ENCODE measurements around the gene ZFAND2A.
"Not testable (repeated sequence)": the region's sequence is repeated elsewhere in the genome, so short reads cannot be mapped to it uniquely, and the experiment has no call there.

ZFAND2A gene, protein sequence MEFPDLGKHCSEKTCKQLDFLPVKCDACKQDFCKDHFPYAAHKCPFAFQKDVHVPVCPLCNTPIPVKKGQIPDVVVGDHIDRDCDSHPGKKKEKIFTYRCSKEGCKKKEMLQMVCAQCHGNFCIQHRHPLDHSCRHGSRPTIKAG

DNA sequence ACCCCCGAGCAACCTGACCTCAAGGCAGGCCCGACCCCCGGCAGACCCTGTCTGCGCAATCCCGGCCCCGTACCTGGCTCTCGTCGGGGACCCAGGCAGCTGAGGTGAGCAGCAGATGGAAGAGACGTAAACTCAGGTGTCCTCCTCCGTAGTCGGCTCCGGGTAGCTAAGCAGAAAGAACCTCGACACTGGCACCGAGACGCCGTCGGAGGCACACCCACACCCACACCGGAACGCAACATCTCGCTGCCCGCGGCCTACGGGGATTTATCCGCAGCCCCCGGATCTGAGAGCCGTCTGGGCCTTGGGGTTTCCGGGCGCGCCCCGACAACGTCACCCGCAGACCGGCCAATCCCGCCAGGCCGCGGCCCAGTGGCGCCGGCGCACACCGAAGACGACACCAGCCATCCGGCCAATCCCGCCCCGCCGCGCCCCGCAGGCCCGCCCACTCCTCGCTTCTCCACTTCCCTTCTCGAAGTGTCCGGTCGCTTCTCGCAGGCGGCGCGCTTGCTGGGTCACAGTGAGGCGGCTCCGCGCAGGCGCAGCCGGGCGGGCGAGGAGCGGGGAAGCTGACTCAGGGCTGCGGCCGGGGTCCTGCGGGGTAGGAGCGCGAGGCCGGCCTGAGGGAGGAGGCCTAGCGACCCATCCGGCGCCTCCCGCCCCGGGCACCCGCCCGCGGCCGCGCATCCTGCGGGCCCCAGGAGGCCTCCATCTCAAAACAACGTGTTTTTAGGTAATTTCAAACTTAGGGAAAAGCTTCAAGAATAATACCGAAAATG, at the start of gene ZFAND2A:
ZFAND2A (minus strand) TSS at position 306 of the 779 bp plus-strand sequence. CDS start 1,984 bp downstream, outside the sequence.
- peak; percentile 98 for DNase-seq

DNA sequence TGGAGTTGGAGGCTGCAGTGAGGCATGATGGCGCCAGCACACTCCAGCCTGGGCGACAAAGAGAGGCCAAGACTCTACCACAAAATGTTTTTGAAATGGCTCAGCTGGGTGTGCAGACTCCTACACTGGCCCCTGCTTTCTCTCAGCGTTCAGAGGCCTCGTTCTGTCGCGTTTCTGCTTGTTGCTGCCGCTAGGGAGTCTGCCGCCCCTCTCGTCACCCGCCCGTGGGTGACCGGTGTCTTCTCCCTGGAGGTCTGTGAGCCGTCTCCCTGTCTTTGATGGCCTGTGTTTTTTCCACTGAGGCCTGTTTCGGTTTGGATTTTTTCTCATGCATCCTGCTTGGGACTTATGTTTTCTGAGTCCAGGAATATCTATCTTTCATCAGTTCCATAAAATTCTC, 49.1 kb upstream of the ZFAND2A start:
- DNase-seq = no peak

DNA sequence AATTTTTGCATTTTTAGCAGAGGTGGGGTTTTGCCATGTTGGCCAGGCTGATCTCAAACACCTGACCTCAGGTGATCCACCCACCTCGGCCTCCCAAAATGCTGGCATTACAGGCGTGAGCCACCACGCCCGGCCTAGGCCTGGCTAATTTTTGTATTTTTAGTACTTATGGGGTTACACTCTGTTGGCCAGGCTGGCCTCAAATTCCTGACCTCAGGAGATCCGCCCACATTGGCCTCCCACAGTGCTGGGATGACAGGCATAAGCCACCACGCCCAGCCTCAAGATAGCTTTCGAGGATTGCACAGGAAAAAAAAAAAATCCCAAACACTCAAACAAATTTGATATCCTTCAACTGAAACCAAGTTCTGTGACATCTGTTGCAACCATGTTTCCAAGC, 45.7 kb upstream of the ZFAND2A start:
- not testable (repeated sequence) for DNase-seq

DNA sequence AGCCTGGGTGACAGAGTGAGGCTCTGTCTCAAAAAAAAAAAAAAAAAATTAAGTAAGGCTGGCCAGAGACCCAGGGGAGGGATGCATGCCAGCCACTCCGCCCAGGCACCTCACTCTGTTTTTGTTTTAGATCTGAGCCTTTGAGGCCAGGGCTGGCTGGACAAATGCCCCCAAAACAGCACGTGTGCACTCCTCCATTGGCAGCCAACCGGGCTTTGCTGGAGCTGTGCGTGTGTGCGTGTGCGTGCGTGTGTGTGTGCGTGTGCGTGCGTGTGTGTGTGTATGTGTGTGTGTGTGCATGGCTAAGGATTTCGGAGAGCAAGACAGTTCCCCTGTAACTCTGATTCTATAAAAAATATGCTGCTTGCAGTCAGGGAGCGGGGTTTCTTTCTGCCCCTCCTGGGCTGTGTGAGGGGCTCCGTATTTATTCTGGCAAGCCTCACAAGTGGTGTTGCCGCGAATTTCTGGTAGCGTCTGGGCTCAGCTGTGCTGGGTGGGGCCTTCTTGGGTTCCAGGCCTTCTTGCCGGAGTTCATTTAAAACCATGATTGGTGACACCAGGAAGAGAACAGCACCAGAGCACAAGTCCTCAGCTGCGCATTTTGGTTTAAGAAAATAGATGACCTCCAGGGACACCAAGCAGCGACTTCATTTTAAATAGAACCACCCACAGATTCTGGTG, 44.6 kb upstream of the ZFAND2A start:
- no peak for DNase-seq

DNA sequence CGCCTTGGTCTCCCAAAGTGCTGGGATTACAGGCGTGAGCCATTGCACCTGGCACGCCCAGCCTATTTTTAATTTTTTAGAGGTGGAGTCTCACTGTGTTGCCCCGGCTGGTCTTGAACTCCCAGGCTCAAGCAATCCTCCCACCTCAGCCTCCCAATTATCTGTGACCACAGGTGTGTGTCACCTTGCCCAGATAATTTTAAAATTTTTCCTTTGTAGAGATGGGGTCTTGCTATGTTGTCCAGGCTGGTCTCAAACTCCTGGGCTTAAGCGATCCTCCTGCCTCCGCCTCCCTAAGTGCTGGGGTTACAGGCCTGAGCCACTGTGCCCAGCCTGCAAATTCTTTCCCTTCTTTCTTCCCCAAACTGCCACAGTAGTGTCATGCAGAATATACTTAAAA, 42.9 kb upstream of the ZFAND2A start:
- not testable (repeated sequence) for DNase-seq

DNA sequence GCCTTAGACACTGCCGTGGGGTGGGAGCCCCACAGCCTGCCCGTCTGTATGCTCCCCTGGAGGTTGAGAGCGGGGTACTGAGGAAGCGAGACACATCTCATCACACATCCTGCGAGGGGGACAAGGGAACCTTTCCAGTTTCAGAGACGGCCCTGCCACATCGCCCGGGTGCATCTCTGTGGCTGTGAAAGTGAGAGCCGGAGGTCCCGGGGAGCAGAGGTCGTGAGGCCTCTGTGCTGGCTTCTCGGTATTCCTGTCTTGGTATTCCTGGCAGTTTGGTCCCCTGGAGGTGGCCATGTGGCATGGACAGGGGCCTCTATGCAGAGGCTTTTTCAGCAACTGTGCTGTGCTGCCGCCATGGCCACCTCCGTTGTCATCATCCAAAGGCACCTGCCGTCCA, 41.9 kb upstream of the ZFAND2A start:
- no peak for DNase-seq

DNA sequence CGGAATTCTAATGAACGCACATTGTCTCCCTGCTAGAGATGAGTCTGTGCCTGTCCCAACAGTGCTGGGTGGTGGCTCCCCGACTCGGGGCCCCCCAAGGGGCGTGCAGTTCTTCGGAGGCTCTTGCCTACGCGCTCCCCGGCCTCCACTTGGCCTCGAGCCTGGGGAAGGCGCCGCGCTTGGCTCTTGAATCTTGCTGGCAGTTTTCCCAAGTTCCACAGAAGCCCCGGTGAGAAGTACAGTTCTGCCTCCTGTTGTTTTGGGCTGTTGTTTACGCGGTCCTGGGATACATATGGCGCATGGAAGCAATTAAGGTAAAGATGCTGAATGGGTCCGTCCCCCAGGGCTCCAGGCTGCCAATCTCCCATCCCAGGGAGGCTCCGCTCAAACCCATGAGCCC, 40.0 kb upstream of the ZFAND2A start:
- peak; percentile 16 for DNase-seq

DNA sequence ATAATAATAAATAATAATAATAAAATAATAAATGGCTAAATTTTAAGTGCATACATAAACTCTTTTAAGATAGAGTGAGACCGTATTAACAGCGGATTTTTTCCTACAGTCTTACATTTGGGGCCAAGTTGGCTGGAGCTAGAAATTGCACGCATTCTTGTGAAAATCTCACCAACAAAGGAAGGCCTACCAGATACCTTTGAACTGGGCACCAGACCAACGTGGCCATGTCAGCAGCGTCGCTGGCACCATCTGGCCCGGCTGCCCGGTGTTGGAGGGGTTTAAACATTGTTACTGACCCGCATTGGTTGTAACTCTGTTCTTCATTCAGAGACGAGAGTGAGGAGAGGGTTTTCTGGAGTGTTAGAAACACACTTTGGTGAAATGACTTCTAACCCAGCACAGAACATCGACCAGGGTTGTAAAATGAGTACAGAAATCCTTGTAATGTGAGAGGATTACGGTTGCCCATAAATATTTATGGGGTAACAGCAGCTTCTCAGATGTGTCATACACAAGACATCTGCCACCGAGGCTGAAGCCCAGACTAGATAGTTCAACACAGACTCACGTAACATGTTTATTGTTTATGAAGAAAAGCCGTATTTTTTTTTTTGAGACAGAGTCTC, 38.1 kb upstream of the ZFAND2A start:
- DNase-seq = peak; percentile 51

DNA sequence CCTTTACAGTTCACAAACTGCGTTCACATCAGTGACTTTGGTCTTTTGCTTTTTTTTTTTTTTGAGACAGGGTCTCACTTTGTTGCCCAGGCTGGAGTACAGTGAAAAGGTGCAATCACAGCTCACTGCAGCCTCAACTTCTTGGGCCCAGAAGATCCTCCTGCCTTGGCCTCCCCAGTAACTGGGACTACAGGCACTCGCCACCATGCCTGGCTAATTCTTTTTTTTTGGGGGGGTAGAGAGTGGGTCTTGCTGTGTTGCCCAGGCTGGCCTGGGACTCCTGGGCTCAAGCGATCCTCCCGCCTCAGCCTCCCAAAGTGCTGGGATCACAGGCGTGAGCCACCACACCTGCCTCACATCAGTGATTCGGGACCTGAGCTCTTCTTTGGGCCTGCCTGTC, 37.0 kb upstream of the ZFAND2A start:
- DNase-seq = no peak

DNA sequence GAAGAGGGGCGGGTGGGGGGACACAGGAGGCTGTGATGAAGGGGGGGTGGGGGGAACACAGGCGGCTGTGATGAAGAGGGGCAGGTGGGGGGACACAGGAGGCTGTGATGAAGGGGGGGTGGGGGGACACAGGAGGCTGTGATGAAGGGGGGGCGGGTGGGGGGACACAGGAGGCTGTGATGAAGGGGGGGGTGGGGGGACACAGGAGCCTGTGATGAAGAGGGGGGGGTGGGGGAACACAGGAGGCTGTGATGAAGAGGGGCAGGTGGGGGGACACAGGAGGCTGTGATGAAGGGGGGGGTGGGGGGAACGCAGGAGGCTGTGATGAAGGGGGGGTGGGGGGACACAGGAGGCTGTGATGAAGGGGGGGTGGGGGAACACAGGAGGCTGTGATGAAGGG, 36.4 kb upstream of the ZFAND2A start:
- DNase-seq = not testable (repeated sequence)

DNA sequence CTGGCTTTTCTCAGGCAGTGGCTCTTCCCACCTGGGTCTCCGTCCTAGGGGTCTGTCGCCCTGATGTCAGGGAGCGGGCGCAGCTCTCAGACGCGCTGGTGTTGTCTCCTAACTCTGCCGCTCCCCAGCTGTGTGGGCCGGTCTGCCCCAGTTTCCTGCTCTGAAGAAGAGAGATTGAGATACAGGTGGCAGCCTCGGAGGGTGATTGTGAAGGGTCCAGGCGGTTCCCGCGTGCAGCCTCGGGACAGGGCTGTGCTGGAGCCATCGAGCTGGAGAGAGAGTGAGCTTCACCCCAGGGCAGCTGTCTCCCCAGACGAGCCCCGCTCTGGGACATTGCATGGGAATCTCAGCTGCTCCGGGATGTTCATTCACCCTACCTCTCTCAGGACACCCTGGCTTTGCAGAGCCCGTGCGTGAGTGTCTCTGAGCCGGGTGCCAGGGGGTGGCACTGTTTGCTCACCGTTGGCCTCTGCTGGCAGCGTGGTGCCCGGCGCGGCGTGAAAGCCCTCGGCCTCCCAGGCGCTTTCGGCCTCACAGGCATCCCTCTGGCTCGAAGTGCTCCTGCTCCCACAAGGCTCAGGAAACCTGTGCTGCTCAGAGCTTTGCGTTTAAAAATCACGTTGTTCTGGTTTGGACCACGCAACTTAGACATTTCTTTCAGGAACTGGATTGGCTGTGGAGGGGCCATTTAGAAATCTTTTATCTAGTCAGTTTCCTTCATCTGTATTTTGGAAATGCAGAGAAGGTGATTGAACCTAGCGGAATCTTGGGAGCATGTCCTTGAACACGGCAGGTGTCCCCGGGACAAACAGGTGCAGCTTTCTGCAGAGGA, 33.8 kb upstream of the ZFAND2A start:
- DNase-seq = peak; percentile 15

DNA sequence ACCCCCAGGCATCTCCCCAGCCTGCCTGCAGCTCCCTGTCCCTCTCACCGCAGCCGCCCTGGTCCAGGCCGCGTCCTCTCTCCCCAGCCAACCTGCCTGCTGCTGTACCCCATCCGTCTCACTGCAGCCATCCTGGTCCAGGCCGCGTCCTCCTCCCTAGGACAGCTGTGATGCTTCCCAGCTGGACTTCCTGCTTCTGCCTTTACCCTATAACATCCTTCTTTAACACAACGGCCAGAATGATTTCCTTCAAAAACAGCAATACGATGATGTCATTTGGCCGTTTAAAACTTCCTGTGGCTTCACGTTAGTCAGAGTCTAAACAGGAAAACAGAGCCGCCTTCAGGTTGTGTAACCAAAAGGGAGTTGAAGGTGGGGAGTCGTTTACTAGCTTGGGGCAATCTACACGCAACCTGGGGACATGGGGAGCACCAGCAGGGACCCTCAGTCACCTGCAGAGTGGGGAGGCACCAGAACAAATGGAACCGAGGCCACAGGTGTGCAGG, 32.2 kb upstream of the ZFAND2A start:
- DNase-seq = peak; percentile 58

DNA sequence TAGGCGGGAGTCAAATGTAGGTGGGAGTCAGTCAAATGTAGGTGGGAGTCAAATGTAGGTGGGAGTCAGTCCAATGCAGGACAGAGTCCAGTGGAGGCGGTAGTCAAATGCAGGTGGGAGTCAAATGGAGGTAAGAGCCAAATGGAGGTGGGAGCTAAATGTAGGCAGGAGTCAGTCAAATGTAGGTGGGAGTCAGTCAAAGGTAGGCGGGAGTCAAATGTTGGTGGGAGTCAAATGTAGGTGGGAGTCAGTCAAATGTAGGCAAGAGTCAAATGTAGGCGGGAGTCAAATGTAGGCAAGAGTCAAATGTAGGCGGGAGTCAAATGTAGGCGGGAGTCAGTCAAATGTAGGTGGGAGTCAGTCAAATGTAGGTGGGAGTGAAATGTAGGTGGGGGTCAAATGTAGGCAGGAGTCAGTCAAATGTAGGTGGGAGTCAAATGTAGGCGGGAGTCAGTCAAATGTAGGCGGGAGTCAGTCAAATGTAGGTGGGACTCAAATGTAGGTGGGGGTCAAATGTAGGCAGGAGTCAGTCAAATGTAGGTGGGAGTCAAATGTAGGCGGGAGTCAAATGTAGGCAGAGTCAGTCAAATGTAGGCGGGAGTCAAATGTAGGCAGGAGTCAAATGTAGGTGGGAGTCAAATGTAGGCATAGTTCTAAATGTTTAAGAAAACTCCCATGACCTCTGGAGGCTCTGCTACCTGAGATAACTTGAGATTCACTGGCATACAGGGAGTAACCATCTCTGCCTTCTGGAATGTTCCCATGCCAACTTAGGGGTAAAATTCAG, 30.2 kb upstream of the ZFAND2A start:
- no peak for DNase-seq

DNA sequence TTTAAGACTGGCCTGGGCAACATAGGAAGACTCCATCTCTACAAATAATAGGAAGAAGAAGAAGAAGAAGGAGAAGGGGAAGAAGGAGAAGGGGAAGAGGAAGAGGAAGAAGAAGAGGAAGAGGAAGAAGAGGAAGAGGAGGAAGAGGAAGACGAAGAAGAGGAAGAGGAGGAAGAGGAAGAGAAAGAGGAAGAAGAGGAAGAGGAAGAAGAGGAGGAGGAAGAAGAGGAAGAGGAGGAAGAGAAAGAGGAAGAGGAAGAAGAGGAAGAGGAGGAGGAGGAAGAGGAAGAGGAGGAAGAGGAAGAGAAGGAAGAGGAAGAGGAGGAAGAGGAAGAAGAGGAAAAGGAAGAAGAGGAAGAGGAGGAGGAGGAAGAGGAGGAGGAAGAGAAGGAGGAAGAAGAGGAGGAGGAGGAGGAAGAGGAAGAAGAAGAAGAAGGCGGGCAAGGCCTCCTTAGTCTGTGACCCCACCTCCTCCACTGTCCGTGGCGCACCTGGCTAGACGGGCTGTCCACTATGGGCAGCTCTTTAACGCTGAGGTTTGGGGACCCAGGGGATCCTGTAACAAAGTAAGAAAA, 28.8 kb upstream of the ZFAND2A start:
- DNase-seq = no peak

DNA sequence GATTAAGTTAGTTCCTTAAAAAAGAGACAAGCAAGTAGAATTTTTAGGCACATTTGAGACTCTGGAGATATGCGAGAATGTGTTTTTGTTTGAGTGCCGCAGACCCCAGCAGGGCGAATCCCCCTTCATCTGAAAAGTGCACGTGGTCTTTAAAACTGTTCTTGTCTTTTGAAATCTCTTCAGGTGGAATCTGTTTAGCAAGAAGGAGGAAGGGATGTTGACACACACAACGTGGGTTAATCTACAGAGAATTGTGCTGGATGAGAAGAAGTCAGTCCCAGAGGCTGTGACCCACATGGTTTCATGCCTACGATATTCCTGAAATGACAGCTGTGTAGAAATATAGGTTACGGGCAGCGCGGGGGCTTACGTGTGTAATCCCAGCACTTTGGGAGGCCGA, 27.1 kb upstream of the ZFAND2A start:
- no peak for DNase-seq

DNA sequence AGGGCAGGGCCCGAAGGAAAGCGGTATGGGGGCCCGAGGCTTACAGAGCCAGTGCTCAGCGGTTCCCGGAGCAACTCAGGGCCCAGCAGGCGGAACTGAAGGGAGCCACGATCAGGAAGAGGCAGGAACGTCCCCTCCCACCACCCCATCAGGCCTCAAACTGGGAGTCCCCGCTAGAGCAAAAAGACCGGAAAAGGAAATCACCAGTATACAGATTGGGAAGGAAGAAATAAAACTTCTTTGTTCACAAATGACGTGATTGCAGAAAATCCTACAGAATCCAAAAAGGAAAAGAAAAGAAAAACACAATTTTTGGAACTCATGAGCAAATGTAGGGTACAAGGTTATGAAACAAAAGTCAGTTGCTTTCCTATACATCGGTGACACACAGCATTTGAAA, 21.6 kb upstream of the ZFAND2A start:
- no peak for DNase-seq

DNA sequence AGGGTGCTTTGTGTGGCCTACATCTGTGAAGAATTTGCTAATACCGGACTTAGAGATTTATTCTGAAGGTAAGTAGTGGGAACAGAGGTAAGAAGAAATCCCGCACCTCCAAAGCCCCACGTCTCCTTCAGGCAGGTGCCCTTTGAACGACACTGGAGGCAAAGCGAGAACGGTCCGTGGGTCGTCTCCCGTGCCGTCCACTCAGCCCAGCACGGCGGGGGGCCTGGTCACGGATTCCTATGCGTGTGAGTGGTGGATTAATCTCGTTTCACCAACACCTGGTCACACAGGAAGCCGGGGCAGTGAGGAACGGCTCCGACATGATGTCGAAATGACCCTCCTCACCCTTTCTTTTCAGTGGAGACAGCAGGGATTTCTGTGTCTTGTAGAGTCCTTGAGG, 21.0 kb upstream of the ZFAND2A start:
- no peak for DNase-seq

DNA sequence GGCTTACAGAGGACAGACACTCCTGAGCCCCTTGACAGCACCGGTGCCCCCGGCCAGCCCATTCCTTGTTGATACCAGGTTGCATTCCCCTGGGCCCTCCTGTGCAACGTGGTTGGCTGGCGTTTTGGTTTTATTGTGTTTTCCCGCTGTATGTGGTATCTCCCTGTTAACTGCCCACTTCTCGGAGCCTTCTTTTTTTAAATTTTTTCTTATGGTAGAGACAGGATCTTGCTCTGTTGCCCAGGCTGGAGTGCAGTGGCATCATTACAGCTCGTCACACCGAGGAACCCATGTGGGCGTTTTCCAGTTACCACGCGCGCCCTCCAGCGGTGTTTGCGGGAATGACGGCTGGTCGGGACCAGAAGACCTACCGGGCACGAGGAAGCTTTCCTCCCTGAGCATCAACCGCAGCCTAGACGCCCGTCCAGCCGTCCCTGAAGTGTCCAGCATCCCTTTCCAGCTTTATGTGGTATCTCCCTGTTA, 16.9 kb upstream of the ZFAND2A start:
- DNase-seq = peak; percentile 31

DNA sequence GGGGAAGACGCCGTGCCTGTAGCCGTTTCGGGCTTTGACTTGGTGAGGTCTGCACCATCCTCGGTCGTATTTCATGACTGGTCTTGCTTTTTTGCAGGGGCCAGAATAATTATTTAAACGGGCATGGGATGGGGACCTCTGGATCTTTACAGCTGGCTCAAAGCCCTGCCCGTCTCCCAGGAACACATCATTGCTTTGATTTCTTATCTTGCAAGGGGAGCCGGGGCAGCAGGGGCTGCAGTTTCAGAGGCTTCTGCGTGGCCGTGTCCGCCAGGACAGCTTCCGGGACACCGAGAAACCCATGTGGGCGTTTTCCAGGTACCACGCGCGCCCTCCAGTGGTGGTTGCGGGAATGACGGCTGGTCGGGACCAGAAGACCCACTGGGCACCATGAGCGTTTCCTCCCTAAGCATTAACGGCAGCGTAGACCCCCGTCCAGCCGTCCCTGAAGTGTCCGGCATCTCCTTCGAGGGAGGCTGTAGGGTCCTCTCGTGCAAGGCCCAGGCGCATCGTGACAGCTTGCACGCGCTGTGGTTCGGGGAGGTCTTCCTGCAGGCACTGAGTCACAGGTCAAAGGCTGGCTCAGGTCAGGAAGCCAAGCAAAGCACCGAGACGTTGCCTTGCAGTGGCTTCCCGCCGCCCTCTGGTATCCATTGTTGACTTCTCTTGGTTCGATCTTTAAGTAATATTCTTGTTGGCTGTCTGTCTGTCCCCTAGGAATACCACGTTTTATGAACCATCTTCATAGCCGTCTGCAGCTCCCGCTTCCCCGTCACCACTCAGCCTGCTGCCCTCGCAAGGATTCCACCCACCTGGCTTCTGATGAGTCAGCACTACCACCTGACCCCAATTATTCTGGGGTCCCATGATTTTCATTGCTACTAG, 16.2 kb upstream of the ZFAND2A start:
- DNase-seq = peak; percentile 70

DNA sequence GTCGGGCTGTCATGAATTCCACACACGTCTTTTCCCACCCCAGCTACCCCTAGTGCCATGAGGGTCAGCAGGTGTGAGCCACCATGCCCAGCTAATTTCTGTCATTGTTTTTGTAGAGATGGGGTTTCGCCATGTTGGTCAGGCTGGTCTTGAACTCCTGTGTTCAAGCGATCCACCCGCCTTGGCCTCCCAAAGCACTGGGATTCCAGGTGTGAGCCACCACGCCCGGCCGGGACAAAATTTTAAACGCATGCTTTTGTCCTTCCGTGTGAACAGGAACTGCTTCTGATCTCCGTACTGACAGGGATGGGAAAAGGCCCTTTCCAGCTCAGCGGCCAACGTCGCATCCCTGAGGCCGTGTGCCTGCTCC, 15.6 kb upstream of the ZFAND2A start:
- no peak for DNase-seq

All from fibroblast of upper back skin (primary cell).